Measurements from ENCODE around the gene APBB2.
"Not testable (repeated sequence)": the region's sequence is repeated elsewhere in the genome, so short reads cannot be mapped to it uniquely, and the experiment has no call there.

DNA sequence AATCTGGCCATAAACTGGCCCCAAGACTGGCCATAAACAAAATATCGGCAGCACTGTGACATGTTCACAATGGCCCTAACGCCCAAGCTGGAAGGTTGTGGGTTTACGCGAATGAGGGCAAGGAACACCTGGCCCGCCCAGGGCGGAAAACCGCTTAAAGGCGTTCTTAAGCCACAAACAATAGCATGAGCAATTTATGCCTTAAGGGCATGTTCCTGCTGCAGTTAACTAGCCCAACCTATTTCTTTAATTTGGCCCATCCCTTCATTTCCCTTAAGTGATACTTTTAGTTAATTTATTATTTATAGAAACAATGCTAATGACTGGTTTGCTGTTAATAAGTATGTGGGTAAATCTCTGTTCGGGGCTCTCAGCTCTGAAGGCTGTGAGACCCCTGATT is 154.9 kb downstream of the APBB2 start:
- not testable (repeated sequence) for TF ChIP-seq POLR2AphosphoS5 (IDR thresholded peaks at IDR 0.05; ENCODE audit: borderline replicate concordance, low read depth, low read length); EZH2 (IDR thresholded peaks at IDR 0.05)
